ENCODE results near the gene MEGF11.
"Not testable (repeated sequence)": the region's sequence is repeated elsewhere in the genome, so short reads cannot be mapped to it uniquely, and the experiment has no call there.

Gene MEGF11

DNA sequence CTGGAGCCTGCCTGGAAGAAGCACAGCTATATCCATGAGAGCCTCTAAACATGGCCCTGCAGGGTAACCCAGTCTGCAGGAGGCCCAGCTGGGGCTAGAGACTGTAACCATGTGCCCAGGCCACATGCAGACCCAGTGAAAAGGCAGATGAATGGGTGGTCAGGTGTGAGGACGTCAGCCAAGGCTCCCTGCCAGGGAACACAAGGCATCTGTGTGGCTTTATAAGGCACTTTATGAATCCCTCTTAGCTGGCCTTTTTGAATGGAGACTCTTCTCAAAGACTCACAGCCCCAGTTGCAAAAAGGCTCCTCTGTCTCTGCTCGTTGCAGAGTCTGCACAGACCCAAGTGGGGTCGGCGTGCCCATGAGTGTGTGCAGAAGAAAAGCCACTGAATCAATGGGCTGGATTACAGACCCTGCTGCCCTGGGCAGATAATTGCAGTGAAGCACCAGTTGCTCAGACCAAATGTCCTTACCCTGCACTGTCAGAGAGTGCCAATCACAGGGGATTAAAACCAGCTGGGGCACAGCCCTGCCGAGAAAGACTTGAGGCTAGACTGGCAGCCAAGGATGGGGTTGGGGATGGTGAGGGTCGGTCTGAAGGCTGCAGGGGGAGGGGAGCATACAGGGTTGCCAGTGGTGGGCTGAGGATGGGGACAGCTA is 230.1 kb downstream of the MEGF11 start:
- no peak for FAIRE-seq

DNA sequence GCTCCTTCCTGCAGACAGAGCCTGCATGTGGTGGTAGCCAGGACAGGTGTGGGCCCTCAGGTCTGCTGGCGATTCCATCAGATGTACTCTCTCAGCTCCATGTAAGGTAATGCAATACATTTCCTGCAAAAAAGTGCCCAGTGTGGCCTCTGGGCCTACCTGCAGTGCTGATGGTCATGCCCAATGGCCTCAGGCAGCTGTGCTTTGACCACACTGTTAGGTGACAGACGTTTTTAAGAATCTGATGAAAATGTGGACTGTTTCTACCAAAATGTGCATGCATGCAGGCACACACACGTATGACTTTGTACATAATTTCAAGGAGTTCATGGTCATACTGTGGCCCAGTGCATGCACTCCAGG is 231.4 kb downstream of the MEGF11 start:
- no peak for FAIRE-seq

DNA sequence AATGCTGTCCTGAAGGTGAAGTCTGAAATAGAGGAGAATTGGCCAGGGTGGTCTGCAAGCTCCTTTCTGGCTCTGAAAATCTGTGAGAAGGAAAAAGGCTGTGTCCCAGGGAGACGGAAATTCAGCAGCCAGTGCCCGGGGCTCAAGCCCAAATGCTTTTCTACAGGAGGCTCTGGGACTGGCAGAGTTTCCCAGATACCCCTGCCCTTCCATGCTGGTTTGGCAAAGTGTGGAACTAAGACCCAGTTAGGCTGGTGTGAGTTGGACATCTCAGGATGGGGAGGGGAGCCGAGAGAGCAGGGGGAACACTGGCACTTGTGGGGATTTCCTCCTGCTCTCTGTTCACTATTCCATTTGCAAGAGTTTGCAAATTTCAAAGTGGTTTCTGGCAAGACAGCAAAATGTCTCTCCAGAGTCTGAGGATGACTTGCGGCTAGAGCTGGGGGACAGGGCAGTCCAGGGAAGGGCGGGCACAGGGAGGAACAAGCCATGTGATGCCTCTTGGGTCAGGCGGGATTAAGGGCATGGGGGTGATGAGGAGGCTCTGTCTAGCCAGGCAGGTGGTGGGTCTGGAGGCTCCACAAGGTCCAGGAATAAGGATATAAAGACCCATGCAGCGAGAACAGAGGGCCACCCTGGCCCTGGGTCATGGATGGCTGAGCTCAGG is 231.9 kb downstream of the MEGF11 start:
- FAIRE-seq, result no peak

DNA sequence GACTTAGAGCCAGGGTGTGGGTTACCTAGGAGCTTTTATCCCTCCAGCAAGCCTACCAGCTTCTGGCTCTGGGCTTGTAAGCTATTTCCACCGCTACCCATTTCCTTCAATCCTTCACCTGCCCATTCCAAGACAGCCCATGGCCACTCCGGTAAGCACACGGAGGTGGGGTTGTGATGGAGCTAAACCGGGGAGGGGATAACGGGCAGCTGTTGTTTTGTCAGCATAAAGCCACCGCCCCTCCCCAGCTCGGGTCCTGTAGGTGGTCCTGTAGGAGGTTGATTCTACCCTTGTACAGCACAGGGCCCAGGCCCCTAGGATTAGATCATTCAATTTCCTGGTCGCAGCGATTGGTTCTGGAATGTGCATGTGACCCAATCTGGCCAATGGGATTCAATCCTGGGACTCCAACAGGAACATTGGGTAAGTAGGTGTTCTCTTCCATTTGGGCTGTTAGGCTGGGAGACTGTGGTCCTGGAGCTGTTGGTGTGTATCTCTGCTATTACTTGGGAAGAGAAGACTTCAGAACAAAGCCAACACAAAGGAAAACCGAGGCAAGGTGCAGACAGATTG is 233.6 kb downstream of the MEGF11 start:
- FAIRE-seq, result no peak

DNA sequence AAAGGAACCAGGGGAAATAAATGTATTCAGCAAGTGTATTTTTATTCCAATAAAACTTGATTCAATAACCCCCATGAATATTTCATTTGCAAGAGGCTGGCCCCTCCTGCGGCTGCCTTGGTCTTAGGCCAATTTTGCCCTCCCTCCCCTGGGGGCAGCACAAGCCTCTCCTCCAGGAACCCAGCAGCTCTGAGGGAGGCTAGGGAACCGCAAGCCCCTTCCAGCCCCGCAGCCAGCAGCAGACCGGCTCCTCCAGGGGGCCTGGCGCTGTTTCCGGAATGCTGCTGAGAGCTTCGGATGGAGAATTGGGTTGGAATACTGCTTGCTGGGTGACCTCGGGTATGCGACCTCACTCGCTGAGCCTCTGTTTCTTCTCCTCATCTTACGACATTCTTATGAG is 234.2 kb downstream of the MEGF11 start:
- FAIRE-seq, result no peak

DNA sequence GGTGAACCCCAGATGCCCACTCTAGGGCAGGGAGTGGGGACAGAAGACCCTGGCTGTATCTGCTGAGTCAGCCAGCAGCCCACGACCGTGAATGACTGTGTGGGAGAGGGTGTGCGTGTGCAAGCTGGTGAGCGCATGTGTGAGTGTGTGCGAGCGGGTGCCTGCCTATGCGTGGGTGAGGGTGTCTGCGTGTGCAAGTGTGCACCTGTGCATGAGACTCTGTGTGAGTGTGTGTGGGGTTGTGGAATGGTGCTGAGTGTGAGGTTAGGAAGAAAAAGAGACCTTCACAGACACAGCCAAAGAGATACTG is 235.1 kb downstream of the MEGF11 start:
- no peak for FAIRE-seq

DNA sequence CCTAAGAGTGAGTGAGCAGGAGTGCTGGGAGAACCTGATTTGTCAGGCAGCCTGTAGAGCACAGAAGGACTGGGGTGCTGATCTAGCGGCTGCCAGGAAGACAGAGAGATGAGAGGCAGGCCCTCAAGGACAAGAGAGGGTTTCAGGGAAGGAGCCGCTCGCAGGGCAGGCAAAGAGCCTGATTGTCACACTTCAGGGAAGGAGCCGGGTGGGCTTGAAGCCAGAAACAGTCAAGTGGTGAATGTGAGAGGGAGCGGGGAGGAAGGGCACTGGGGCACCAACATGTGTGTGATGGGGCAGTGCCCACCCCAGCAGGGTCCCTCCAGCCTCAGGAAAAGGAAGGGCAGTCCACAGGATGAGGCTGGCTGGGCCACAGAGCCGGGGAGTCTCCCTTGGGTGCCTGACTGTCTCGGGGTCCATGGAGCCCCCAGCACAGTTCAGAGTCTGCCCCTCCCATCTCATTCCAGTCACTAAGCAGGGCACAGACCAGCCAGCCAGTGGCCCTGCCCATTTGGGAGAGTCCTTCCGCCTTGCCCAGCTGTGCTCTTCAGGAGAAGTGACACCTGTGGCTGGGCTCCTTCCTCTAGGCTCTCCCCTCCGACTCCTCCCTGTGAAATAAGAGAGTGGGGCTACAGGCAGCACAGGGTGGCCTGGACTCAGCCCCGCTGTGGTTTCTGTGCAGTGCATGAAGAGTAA is 235.6 kb downstream of the MEGF11 start:
- FAIRE-seq, result no peak

DNA sequence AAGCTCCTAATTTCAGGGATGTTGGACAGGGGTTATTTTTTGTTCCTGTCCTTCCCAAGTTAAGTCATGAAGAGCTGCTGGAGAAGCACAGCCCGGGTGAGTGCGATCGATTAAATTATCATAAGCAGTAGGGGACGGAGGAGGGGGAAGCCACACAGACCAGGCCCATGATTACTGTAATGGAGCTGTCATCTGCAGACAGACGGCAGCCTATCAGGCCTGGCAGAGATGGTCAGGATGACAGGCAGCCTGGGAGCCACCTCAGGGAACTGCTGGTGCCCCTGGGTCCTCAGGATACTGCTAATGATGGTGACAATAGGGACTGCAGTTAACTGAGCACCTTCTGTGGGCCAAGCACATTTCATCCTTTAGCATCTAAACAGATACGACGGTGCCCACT is 236.6 kb downstream of the MEGF11 start:
- FAIRE-seq, result no peak

DNA sequence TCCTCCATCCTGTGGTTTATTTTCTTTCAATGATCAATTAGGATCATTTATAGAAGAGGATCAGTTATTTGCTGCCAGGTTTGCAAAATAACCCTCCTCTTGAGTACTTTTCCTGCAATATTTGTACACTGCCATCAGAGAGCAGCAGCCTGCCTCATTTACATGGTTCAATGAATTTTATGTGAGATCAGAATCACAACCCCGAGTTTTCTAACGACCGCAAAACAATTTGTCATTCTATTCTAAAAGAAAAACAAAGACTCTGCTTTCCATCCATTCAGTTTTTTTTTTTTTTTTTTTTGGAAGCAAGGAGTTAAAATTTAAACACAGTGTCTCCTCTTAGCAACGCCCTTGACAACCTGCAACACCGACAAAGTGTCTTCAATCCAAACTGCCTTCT is 237.4 kb downstream of the MEGF11 start:
- no peak for FAIRE-seq

DNA sequence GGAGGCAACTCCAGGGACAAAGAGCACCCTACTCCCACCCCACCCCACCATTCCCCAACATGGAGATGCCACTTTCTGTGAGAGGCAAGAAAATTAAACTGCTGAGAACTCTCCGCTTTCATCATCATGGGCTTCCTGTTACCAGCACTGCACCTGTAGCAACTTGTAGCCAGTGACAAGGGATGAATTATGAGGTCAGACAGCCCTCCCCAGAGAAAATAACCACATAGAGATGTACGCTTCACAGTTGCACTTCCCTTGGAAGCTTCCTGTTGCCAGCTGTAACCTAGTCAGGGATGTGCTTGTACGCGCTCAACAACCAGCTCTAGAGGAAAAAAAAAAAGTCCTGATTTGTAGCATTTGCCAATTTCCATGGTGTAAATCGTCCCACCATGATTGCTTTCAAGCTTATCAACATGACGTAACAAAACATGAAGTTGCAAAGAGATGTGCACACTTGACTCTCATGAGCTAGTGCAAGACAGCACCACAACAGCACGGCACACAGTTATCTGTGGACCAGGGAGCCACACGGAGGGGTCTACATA is 238.8 kb downstream of the MEGF11 start:
- no peak for FAIRE-seq

DNA sequence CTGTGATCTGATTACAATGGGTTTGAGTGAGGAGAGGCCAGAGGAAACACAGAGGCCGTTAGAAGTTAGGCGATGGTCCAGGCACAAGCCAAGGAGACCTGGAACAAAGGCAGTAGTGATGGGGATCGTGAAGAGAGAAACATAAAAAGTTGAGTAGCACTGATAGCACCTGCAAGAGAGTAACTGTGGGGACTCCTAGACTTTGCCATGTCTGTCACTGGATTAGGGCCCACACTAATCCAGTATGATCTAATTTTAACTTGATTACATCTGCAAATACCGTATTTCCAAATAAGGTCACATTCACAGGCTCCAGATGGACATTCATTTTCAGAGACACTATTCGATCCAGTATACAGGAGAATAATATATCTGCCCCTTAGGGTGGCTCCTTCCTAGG is 239.5 kb downstream of the MEGF11 start:
- FAIRE-seq, result no peak

DNA sequence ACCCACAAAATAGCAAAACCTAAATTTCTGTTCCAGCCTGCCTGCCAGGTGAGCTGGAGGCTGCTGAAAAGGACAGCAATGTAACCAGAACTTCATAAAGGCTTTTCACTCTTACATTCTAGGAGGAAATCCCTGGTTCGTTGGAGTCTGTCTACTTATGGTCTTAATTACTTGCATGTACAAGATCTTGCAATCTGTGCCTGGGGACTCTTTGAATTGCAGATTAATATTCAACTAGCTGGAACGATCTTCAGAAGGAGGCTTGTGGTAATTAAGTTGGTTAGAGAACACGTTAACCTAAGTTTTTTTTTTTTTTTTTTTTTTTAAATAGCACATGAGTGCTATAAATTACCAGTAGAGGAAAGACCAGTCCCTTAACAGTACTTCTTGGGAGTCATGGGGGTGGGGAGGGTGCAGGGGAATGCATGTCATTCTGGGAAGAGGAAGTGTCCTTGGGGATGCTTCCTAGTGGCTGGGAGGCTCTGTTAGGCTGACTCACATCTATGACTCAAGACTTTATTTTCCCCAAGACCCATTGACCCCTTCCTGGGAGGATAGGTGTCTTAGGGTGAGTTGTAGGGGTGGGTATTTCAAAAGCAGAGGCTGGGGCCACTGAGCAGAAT is 244.5 kb downstream of the MEGF11 start:
- no peak for FAIRE-seq

DNA sequence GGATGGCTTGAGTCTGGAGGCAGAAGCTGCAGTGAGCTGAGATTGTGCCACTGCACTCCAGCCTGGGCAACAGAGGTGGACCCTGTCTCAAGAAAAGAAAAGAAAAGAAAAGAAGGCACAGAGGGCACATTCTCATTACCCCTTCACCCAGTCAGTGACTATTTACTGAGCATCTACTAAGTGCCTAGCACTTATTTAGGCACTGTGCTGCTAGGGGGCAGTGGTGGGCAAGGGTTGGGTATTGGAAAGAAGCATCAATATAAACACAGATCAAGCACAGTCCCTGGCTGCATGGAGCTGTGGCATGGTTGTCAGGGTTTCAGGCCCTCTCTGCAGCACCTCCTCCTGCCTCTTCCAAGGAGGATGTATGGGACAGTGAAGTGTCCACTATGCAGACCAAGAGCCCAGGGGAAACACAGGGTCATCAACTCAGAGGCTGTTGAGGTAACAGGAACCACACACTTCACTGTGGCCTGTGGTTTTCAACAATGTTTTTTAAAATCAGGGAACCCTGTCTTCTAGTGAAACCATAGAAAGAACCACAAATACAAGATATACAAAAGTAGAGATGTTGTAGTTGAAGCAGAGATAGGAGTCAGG is 245.8 kb downstream of the MEGF11 start:
- FAIRE-seq, result no peak

DNA sequence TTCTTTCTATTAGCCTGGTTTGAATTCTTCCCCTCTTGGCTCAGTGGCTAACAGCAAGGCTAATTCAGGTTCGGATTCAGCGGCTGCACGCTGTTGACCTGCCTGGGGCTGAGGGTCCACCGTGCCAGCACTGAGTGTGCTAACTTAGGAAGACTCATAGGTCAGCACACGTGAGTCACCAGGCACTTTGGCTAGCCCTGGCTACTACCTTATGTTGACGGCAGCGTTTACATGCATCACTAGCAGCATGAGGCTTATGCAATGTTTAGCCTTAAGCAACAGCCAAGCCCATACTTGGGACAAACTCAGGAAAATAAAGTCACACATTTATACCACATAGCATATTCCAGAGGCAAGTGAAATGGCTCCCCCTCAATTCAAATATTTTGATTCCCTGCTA is 246.6 kb downstream of the MEGF11 start:
- no peak for FAIRE-seq

DNA sequence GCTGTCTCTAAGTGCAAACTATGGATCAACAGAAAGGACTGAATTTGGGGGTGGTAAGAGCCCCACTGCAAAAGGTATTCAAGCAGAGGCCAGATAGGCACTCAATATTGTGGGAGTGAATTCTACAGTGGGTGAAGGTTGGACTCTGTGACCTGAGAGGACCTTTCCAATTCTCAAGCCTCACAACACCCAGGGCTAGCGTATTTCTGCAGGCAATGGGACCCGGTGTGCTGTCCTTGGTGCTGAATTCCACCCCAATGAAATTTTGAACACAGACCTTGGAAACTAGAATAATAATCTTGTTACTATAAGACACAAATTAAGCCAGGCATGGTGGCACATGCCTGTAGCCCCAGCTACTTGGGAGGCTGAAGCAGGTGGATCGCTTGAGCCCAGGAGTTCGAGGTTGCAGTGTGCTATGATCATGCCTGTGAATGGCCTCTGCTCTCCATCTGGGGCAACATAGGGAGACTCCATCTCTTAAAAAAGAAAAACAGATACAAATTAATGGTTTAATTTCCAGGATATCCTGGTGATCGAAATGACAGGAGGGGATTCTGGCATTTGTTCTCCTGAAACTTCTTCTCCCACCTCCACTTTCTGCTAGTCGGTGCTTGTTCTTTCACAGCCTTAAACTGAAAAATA is 248.8 kb downstream of the MEGF11 start:
- FAIRE-seq, result no peak

DNA sequence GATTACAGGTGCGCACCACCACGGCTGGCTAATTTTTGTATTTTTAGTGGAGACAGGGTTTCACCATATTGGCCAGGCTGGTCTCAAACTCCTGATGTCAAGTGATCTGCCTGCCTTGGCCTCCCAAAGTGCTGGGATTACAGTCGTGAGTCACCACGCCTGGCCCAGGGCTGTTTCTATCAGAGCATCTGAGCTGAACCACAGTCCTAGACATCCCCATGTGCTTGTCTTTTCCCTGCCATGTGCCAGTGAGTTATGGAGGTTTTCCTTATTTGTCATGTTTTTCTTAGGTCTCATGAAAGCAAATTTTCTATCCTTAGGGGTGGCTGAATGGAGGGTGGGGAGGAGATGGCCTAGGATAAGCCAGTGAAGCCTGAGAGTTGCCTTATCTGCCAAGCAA is 250.4 kb downstream of the MEGF11 start:
- not testable (repeated sequence) for FAIRE-seq

DNA sequence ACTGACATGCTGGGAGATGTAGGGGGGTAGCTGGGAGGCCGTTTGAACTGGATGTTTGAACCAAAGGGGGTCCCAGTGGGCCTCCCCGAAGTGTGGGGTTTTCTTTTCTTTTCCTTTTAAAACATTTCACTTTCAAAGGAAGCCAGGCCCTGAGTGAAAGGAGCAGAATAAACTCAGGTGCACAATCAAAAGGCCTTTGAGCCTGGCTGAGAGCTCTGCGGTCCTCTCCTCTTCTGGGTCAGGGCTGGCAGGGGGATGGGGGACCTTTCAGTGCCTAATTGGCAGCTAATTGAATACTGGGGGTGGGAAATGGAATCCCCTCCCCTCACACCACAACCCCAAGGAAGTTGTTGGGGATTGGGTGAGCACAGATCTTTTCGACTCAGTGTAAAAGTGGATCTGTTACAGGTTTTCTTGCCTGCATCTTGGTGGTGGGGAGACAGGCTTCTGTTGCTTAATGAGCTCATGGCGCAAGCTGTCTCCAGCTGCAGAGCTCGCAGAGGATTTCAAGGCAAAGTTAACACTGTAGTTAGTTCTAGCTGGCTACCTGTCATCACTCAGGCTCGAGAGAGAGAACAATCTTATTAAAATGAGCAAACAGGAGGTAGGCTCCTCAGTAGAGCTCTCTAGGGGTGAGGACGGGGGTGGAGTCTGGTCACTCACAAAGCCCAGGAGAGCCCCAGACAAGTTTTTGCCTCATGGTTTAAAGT is 251.7 kb downstream of the MEGF11 start:
- FAIRE-seq, result no peak

DNA sequence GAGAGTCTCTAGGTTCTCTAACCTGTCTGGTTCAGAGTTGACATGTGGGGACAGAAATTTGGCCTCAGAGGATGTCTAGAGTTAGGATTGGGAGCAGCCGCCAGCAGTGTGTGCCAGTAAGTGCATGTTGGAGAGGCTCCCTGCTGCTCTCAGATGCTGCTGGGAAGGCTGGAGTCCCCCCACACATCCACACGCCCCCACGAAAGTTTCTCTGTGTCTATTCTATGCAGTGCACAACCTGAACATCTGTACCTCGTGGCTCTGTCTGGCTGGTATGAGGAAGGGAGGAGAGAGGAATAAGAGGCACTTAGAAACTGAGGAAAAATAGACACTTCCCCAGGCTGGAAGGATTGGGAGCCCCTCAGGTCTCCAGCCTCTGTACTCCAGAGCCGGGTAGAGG is 252.5 kb downstream of the MEGF11 start:
- FAIRE-seq, result no peak

DNA sequence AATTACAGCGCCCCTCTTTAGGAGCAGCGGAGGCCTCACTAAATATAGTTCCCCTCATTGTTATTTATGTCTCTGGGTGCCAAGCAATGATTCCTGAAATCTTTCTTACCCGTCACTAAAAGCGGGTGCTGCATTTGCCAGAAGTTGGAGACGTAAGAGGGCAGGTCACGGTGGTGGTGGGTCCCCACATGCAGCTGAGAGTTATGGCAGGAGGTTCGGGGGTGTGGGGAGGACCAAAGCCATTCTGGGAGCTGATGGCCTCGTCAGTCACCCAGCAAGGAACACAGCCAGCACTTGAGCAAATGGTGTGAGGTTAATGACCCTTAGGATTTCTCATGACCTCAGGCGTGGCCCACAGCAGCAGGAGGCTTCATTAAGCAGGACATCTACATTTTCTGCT is 255.1 kb downstream of the MEGF11 start:
- no peak for FAIRE-seq

DNA sequence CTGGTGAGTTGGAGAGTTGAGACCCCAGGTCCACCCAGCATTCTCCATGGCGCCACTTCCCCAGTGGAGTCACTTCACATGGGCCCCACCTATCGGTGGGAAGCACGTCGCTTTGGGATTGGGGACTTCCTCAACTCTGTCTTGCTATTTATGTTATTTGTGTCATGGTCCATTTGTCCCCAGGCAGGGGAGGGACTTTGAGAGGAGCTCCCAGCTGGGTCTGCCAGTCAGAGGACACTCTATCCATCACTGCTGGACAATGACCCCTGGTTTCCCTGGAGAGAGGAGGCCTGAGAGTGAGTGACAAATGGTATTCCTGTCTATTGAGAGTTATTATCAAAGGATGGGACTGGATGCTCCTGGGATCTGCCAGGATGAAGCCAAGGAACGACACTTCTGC is 256.6 kb downstream of the MEGF11 start:
- FAIRE-seq, result no peak

DNA sequence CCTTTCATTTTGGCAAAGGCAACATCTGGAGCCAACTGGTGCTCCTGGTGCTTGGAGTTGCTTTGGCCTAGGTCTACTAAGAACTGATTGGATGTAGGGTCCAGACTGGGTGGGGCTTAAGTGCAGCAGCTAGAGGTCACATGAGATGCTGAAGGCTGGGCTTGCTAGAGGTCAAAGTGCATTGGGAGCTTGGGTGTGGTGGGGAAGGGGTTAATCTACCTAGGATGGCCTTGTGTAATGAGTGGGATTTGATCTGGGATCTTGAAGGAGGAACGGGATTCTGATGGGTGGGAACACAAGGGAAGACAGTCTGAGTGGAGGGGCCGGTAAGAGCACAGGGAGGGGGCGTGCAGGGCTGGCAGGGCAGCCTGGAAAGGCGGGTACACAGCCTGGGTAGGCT is 258.7 kb downstream of the MEGF11 start:
- no peak for FAIRE-seq

DNA sequence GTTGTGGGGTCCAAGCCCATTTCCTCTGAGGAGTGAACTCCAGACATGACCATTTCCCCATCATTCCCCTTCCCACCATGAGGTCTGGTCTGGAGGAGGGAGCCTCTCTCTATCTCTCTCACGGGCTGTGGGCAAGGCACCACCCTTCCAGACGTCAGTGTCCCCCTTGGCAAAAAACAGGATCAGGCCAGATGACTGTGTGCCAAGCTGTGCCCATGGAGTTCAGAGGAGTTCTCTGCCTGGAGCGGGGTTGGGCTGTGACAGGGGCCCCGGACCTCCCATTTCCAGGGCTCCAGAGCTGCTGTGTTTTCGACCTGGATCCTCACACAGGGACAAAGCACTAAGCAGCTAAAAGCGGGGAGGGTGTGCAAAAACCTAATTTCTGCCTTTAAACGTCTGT is 259.8 kb downstream of the MEGF11 start:
- FAIRE-seq, result no peak
